Body of pancreas (tissue), 4 donors: ENCODE data around the gene TACC3.

ENCODE experiments used
- POLR2A ChIP-seq, 3 donors: fragments of 450-650 bp; IDR thresholded peaks; one replicate each; pipeline ENCODE4 v1.6.1; 2016; ENCODE audit warnings: antibody characterized with exemption in 3 of 3, mild to moderate bottlenecking in 2 of 3
- TF ChIP-seq, protein P1 (sequence below), 7 experiments: fragments of 450-650 bp in 4 of 7; fragments of 200-600 bp in 3 of 7; sonication (generic) in 3 of 7; IDR thresholded peaks; one replicate each; pipeline ENCODE4 v1.5.1; 2016 to 2019; ENCODE audit warnings: antibody characterized with exemption in 7 of 7

- TF ChIP-seq, protein P1, sequence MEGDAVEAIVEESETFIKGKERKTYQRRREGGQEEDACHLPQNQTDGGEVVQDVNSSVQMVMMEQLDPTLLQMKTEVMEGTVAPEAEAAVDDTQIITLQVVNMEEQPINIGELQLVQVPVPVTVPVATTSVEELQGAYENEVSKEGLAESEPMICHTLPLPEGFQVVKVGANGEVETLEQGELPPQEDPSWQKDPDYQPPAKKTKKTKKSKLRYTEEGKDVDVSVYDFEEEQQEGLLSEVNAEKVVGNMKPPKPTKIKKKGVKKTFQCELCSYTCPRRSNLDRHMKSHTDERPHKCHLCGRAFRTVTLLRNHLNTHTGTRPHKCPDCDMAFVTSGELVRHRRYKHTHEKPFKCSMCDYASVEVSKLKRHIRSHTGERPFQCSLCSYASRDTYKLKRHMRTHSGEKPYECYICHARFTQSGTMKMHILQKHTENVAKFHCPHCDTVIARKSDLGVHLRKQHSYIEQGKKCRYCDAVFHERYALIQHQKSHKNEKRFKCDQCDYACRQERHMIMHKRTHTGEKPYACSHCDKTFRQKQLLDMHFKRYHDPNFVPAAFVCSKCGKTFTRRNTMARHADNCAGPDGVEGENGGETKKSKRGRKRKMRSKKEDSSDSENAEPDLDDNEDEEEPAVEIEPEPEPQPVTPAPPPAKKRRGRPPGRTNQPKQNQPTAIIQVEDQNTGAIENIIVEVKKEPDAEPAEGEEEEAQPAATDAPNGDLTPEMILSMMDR (IDR thresholded peaks at IDR 0.05), result no peak
- peak in 1 of 3 donors; percentile 5 for TF ChIP-seq POLR2A (IDR thresholded peaks at IDR 0.05)
Observed at GRCh38 chr4:1775731-1776500, 54.6 kb downstream of the TACC3 start.
